GM18909 (cell line): ENCODE data around the gene PLAAT1.

Experiments used
- ATAC-seq: cut with Tn5 transposase; IDR thresholded peaks from one replicate; pipeline ENCODE4 v1.9.1; 2021; ENCODE audit warnings: mild to moderate bottlenecking; ENCODE audit not compliant: unreplicated experiment, poor library complexity

PLAAT1 gene

GRCh38 chr3:193248848-193249468 is 7.9 kb downstream of the PLAAT1 start:
- ATAC-seq, result no peak

- no peak for ATAC-seq
Observed at GRCh38 chr3:193250492-193250891, 9.5 kb downstream of the PLAAT1 start.

DNA sequence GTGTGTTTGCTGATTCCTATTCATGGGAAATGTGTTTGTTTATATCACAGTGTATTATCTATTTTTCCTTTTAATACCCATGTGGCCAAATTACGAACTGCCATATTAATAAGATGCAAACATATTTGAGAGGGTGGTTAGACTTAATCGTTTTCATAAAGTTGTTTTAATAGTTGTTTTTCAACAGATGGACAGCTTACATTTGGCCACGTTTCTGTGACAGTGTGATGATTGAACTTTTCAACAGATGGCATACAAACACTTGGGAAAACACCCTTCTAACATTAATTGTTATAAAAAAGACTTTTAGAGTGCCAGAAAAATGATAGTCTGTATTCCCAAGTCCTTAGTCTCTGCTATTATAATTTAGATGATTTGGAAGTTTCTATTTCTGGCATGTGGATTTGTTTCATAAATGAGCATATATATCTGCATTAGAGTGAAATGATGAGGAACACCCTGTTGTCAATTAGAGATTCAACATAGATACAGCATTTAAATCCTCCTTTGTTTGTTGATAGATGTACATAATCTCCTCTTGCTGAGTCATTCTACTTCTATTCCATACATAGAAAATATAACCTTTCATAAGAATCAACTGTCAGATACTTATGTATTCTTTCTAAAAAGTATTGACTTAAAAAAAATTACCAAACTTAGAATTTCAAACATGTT is 13.1 kb downstream of the PLAAT1 start:
- ATAC-seq, result no peak

- ATAC-seq, result no peak
Observed at GRCh38 chr3:193261970-193262369, 20.9 kb downstream of the PLAAT1 start.

- no peak for ATAC-seq
Observed at GRCh38 chr3:193262707-193263106, 21.7 kb downstream of the PLAAT1 start.

- no peak for ATAC-seq
Observed at GRCh38 chr3:193269343-193270028, 28.5 kb downstream of the PLAAT1 start.

DNA sequence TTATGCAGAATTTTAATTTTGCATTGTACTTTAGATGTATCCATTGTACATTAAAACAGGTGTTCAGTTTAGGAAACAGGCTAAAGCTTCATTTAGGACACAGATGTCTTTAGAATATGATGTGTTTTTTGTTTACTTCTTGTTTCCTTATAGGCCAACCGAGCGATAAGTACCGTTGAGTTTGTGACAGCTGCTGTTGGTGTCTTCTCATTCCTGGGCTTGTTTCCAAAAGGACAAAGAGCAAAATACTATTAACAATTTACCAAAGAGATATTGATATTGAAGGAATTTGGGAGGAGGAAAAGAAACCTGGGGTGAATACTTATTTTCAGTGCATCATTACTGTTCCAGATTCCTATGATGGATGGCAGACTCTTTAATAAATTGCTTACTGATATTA is 29.4 kb downstream of the PLAAT1 start:
- ATAC-seq, result no peak

DNA sequence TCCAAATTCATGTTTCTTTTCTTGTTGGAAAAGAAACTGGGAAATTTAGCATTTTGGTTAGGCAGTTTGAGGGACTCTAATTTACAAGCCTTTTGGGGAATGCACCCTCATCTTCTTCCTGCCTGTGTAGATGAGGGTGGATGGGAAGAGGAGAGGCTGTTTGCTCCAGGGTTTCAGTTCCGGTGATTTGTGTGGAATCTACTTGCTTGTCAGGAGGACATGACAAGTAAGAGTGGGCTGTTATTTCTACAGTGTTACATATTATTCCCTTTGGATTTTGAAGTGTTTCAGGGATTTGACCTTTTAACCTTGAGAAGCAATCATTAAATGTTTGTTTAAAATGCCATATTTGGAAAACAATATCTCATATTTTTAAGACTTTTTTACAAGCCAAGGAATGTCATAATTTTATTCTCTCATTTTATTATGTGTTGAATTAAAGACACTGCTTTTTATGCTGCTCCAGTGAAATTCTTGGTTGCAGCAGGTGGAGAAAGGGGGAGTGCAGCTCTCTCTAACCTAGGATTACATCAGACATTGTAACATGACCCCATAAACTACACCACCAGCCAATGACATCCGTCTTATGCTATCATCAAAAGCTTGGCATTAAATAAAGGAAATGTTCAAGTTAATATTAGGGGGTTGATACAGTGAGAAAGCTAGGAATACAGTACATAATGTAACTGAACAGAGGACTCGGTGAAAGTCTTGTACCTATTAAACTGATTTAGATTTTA is 30.2 kb downstream of the PLAAT1 start:
- no peak for ATAC-seq

DNA sequence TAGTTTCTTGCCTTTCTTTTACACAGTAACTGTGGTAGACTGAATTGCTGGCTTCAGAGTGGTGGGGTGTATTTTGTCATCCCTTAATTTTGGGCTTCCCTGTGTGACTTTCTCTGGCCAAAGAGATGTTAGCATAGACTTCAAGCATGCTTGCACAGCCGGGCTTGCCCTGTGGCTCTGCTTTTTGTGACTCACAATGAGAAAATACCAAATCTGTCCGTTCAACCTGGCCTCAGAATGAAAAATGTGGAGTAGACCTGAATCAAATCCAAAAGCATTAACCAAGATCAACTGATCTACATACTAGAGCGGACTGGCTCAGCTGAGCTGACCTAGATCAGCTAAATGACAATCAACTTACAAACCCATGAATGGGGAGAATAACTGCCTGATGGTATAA is 51.4 kb downstream of the PLAAT1 start:
- no peak for ATAC-seq

DNA sequence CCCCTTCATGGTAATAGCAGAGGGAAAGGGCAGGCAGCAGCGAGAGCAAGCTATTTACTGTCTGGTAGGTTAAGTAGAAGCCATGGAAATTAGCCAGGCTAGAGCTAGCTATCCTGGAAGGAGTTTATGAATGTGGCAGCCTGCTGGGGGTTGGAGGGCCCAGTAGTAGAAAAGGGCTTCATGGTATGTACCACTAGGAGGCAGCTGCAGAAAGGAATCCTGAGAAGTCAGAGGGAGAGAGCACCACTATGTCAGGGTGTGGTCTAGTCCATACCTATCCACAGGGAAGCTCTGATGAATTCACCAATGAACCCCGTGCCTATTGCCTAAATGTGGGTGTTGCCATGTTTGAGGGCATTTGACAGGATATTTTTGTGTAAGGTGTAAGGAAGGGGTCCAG is 55.0 kb downstream of the PLAAT1 start:
- no peak for ATAC-seq

- no peak for ATAC-seq
Observed at GRCh38 chr3:193297421-193297820, 56.4 kb downstream of the PLAAT1 start.

GRCh38 chr3:193301433-193301832 is 60.4 kb downstream of the PLAAT1 start:
- no peak for ATAC-seq

DNA sequence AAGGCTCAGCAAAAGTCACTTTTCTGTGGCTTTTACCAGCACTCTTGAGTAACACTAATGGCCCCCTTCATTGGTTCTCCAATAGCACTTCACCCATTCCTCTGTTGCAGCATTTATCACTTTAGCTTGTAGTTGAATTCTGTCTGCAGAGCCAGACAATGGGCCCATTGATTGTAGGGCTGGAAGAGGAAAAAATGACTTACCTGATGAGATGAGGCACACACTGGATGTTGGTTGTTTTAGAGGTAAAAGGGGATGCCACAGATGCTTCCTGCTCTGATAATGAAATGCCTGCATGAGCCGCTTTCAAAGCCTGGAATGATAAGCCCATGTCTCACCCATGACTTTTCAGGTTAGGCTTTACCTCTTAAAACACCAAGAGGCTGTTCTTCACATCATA is 64.3 kb downstream of the PLAAT1 start:
- ATAC-seq, result no peak

- no peak for ATAC-seq
Observed at GRCh38 chr3:193310914-193311723, 70.1 kb downstream of the PLAAT1 start.

- no peak for ATAC-seq
Observed at GRCh38 chr3:193313061-193313958, 72.3 kb downstream of the PLAAT1 start.

DNA sequence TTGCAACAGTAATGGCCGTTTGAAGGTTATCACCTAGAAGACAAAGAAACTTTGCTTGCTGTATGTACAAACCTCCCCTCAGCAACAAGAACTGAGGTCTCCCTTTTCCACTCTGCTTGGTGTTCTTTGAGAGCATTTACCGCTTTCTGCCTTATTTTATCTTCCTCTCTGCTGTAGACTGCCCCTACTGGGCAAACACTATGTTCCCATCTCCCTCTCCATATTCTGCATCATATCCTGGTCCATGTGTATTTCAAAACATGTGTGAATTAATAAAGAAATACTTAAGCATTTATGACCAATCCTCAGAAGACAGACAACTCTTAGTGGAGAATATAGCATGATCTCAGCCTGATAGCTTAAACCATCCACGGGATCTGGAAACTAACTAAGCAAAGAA is 73.1 kb downstream of the PLAAT1 start:
- no peak for ATAC-seq

- no peak for ATAC-seq
Observed at GRCh38 chr3:193317682-193318300, 76.8 kb downstream of the PLAAT1 start.
